ENCODE results near the gene AIMP1.
A peak's percentile ranks its signal among the peaks of the same experiment; 100 is the strongest.
"Not testable (repeated sequence)": the region's sequence is repeated elsewhere in the genome, so short reads cannot be mapped to it uniquely, and the experiment has no call there.

The AIMP1 gene

DNA sequence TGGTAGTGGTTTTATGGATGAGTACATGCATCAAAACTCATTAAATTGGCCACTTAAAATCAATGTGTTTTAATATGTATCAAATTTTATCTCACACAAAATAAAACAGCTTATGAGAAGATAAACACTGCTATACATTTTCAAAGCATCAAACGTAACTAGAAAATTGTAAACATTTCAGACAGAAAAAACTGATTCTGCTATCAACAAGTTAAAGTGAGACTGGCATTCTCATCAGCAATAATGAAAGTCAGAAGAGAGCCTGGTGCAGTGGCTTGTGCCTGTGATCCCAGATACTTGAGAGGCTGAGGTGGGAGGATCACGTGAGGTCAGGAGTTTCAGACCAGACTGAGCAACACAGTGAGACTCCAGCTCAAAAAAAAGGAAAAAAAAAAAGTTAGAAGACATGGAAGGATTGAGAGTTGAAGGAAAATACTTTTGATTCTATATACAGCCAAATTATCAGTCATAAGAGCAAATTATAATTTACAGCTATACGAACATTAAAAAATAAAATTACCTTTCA lies 3.3 kb upstream of the AIMP1 start:
- DNase-seq (ENCODE audit: low spot score), result no peak

- no peak for DNase-seq (ENCODE audit: low spot score)
These were observed 1.4 kb upstream of the AIMP1 start for GRCh38 chr4:106314960-106315359.

- DNase-seq (ENCODE audit: low spot score), result peak; percentile 44
These were observed 828 bp upstream of the AIMP1 start for GRCh38 chr4:106315476-106315967.

- peak; percentile 16 for DNase-seq (ENCODE audit: low spot score)
These were observed 541 bp downstream of the AIMP1 start for GRCh38 chr4:106316773-106317409.

DNA sequence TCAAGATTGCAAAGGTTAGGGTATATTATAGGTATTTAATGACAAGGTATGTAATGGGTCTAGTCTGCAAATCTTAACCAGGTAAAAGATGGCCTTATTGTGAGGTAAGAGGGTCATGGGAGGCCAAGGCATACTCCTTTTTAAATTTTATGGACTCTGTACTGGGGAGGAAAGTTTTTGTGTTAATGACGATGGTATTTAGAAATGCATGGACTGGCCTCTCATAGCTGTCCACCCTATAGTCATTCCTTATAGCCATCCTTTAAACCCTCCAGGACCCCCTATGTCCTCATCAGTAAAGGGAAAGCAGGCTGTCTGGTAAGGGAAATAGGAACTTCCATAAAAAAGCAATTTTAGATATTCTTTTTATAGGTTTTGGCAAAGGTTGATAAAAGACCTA lies 1.5 kb downstream of the AIMP1 start:
- DNase-seq (ENCODE audit: low spot score), result no peak

DNA sequence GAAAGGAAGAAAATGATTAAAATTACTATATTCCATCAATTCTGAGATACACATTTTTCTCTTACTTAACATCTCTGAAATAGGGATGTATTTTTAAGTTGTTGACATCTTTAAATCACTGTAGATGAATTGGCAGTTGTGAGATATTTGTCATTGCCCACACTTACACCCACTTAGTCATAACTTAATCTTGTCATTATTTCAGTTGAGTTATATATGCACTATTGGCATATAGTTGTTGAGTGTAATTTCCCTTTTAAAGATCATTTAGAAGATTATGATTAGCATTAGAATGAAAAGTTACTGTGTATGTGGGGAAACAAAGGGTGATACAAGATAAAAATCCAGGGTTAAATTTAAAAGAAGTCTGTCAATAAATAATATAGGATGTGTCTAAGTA lies 2.2 kb downstream of the AIMP1 start:
- peak; percentile 39 for DNase-seq (ENCODE audit: low spot score)

GRCh38 chr4:106320235-106320634 lies 3.9 kb downstream of the AIMP1 start:
- DNase-seq (ENCODE audit: low spot score), result no peak

- DNase-seq (ENCODE audit: low spot score), result not testable (repeated sequence)
These were observed 4.8 kb downstream of the AIMP1 start for GRCh38 chr4:106321168-106321567.

DNA sequence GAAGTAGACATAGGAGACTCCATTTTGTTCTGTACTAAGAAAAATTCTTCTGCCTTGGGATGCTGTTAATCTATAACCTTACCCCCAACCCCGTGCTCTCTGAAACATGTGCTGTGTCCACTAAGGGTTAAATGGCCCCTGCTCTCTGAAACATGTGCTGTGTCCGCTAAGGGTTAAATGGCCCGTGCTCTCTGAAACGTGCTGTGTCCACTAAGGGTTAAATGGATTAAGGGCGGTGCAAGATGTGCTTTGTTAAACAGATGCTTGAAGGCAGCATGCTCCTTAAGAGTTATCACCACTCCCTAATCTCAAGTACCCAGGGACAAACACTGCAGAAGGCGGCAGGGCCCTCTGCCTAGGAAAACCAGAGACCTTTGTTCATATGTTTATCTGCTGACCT lies 5.5 kb downstream of the AIMP1 start:
- not testable (repeated sequence) for DNase-seq (ENCODE audit: low spot score)

- DNase-seq (ENCODE audit: low spot score), result peak; percentile 19
These were observed 6.8 kb downstream of the AIMP1 start for GRCh38 chr4:106323119-106323518.

- DNase-seq (ENCODE audit: low spot score), result no peak
These were observed 9.4 kb downstream of the AIMP1 start for GRCh38 chr4:106325800-106326199.

GRCh38 chr4:106329041-106329618 lies 12.8 kb downstream of the AIMP1 start:
- DNase-seq (ENCODE audit: low spot score), result peak; percentile 33

DNA sequence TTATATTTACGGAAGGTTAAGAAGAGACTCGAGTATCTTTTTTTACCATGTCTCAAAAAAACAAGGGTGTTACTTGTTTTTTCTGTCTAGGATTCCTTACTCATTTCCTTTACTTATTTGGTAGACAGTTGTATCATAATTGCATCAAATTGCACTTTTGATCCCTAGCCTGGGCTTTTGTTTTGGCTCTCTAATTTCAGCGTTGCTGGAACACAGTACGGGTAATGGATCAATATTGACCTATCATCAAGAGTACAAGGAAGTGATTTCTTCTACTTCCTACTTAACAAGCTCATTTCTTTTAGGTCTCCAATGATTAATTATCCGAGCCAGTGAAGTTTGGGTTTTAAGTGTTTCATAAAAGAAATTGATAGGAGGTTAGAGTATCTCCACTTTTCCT lies 16.8 kb downstream of the AIMP1 start:
- no peak for DNase-seq (ENCODE audit: low spot score)

DNA sequence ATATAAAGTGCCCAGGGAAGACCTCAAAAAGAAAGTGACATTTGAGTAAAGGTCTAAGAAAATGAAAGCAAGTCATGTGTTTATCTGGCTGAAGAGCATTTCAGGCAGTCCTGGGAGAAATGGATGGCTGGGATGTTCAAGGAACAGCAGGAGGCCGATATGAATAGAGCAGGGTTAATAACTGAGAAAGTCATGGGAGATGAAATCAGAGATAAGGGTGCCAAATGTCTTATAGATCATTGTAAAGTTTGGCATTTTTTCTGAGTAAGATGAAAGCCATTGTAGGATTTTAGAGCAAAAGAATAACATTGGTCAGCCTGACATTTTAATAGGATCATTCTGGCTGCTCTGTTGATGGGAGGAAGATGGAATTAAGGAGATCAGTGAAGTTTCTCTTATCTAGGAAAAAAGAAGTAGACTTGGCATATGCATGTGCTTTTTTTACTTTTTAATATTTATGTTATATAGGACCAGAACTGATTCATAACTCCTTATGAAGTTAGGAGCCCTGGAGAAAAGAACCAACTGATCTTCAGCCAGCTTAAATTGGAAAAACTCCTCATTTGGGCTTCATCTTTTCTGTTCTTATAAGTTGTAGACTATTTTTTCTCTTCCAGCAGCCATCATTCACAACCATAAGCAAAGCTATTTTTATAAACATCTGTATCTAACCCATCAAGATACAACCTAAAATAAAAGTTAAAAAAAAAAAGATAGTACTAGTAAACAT lies 18.6 kb downstream of the AIMP1 start:
- DNase-seq (ENCODE audit: low spot score), result no peak

- no peak for DNase-seq (ENCODE audit: low spot score)
These were observed 20.3 kb downstream of the AIMP1 start for GRCh38 chr4:106336618-106337017.

DNA sequence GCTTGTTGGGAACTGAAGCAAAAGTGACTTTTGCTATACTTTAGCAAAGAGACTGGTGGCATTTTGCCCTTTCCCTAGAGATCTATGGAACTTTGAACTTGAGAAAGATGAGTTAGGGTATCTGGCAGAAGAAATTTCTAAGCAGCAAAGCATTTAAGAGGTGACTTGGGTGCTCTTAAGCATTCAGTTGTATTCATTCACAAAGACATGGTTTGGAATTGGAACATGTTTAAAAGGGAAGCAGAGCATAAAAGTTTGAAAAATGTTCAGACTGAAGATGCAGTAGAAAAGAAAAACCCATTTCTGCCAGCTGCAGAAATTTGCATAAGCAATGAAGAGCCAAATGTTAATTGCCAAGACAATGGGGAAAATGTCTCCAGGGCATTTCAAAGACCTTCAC lies 21.6 kb downstream of the AIMP1 start:
- no peak for DNase-seq (ENCODE audit: low spot score)

DNA sequence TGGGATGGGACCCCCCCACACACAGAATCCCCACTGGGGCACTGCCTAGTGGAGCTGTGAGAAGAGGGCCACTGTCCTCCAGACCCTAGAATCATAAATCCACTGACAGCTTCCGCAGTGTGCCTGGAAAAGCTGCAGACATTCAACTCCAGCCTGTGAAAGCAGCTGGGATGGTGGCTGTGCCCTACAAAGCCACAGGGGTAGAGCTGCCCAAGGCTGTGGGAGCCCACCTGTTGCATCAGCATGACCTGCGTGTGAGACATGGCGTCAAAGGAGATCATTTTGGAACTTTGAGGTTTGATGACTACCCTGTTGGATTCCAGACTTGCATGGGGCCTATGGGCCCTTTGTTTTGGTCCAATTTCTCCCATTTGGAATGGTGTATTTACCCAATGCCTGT lies 22.3 kb downstream of the AIMP1 start:
- DNase-seq (ENCODE audit: low spot score), result no peak

DNA sequence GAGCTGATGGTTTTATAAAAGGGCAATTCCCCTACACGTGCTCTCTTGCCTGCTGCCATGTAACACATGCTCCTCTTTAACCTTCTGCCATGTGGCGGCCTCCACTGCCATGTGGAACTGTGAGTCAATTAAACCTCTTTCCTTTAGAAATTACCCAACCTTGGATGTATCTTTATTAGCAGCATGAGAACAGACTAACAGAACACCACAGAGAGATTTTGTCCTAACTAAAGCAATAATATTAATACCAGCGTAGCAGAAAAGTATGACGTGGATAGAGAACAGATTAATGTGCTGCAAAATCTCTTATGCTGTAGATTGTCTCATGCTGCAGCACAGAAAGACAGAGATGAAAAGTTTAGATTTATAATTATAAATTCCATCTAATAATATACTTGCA lies 23.1 kb downstream of the AIMP1 start:
- no peak for DNase-seq (ENCODE audit: low spot score)

GRCh38 chr4:106340774-106341173 lies 24.4 kb downstream of the AIMP1 start:
- DNase-seq (ENCODE audit: low spot score), result no peak

- no peak for DNase-seq (ENCODE audit: low spot score)
These were observed 27.7 kb downstream of the AIMP1 start for GRCh38 chr4:106343865-106344646.

GRCh38 chr4:106344647-106344970 lies 28.3 kb downstream of the AIMP1 start:
- no peak for DNase-seq (ENCODE audit: low spot score)

DNA sequence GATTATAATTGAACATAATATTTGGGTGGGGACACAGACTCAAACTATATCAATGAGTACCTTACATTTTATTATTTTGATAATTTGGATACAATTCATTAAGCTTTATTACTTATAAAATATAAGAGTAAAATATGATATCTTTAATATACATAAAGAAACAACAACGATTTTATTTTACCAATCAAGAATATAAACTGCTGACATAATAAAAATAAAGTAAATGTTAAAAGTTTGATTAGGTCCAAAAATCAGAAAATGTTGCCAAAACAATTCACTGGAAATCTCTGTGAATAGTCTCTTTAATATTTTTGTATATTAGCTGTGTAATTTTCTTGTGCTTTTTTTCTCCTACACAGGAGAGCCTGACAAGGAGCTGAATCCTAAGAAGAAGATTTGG lies 30.8 kb downstream of the AIMP1 start:
- no peak for DNase-seq (ENCODE audit: low spot score)

Measured in activated CD4-positive, alpha-beta T cell treated with anti-CD3 and anti-CD28 coated beads, Interleukin-2, Interleukin-4, amounts not matched to agents 100 ng/mL and 50 ng/mL, durations not matched to agents 16 hours and 8 hours (primary cell).